ENCODE data around the gene B3GNT4.

GRCh38 chr12:122226366-122227125 lies 23.0 kb downstream of the B3GNT4 start:
- TF ChIP-seq POLR2AphosphoS5 (IDR thresholded peaks at IDR 0.05; ENCODE audit: borderline replicate concordance, low read depth, low read length), result no peak
- no peak for TF ChIP-seq EZH2 (IDR thresholded peaks at IDR 0.05)
- no peak for TF ChIP-seq FOXP2 (optimal IDR thresholded peaks at IDR 0.05; ENCODE audit: control extremely low read depth, extremely low read length, insufficient read depth)
